HG03045 (cell line): ENCODE data around the gene SIRPB1.
"Not testable (repeated sequence)": the region's sequence is repeated elsewhere in the genome, so short reads cannot be mapped to it uniquely, and the experiment has no call there.

Source experiments
- ATAC-seq: cut with Tn5 transposase; IDR thresholded peaks from one replicate; pipeline ENCODE4 v1.9.1; 2021; ENCODE audit warnings: mild to moderate bottlenecking, moderate library complexity; ENCODE audit not compliant: unreplicated experiment

Gene SIRPB1

DNA sequence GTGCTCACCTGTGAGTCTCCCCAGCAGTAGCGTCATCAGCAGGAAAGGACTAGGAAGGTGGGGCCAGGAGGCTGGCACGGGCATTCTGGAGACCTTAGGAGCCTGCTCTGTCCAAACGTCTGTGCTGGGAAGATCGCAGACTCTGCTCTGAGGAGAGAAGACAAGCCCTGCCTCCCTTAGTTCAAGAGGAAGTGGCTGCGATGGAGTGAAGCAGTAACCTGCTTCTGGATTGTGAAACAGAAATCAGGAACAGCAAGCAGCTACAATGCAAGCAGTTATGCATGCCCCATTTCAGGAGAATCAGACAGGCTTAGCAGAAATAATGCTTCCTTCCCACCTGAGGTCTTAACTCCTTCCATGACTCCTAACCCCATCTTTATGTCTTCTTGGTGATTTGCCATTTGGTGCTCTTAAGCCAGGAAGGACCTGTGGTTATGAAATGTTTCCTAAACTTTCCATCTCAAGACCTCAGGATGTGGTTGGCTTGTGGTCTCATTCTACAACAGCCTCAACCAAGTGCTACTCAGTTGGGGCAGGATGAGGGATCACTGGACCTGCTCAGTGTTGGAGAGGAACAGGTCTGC, at the start of gene SIRPB1:
TSS of gene SIRPB1 (minus strand) at position 149 of the 584 bp plus-strand sequence. CDS start at position 84, 65 bp downstream.
- ATAC-seq = no peak

DNA sequence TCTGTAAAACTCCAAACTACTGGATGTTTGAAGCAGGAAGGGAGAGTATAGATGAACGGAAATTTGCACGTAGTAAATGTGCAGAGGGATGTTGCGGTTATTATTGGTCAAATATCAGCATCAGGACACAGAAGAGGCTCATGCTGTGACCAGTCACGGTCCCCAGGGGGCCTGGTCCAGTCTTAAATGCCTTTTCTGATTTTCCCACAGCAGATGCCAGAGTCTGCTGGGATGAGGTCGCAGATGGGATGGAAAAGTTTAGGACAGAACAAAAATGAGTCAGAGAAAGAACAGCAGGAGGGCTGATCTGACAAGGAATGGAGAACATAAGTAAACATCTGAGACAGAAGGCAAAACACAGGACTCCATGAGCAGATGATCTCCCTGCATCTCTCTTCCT, 49.5 kb upstream of the SIRPB1 start:
- ATAC-seq = no peak

DNA sequence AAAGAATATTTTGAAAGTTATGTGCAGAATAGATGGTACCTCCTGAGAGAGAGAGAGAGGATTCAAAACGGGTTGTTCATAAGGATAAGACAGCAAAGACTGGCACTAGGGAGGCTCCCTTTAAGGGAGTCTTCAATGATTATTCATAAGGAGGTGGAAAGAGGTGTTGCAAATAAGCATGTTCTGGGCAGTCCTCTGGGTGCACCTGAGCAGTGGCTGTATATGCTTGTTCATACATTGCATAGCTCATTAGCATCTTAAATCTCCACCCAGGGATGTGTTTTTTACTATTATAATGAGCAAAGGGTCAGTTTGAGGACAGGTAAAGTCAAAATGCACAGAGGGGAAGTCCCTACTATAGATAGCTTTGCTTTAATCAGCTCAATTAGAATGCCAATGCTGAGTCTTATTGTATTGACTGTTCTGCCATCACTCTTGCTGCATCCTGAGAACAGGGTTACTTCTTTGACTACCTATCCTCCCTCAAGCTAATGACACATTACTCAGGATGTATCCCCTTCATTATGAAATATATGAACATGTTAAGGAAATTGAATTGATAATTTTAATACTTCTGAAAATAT, 47.8 kb upstream of the SIRPB1 start:
- no peak for ATAC-seq

DNA sequence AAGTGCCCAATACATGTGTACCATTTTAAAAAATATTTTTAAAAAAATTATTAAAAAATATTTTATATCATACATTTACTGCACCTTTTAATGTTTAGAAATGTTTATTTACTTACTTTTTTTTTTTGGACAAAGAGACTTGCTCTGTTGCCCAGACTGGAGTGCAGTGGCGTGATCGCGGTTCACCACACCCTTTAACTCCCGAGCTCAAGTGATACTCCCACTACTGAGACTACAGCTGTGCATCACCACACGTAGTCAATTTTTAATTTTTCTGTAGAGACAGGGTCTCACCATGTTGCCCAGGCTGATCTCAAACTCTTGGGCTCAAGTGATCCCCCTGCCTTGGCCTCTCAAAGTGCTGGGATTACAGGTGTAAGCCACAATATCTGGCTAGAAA, 47.0 kb upstream of the SIRPB1 start:
- ATAC-seq = no peak

DNA sequence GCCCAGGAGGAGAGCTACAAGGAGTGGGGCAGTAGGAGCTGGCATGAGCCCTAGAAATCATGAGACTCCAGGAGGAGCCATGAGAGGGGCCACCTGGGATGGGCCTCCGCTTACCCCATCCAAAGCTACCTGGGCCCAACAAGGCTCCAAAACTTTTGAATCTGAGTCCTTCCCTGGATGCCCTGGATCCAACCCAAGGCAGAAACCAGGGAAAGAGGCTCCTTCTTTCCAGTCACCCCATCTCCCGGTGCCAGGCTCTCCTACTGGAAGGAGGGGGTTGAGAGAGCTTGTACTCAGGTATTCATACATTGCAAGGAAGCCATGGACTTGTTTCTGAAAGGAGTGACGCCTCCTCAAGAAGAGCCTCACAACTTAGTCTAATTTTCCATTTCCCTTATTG, 45.5 kb upstream of the SIRPB1 start:
- ATAC-seq = no peak

DNA sequence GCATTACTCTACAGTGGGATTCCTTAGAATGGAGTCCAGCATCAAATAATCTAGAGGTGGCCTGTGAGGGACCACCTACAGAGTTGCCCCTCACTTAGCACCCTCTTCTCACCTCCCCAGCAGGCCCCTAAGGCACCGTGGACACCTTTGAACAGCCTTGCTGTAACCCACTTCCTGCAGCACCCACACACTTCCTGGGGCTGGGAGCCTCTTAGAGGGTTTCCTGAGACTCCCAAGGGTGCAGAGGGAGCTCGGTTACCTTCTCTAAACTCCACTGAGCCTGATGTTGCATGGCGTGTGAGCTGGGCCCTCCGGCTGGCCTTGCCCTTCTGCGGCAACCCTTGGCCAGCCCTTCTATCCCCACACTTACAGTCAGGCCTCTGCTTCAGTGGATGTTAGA, 45.1 kb upstream of the SIRPB1 start:
- ATAC-seq = no peak

DNA sequence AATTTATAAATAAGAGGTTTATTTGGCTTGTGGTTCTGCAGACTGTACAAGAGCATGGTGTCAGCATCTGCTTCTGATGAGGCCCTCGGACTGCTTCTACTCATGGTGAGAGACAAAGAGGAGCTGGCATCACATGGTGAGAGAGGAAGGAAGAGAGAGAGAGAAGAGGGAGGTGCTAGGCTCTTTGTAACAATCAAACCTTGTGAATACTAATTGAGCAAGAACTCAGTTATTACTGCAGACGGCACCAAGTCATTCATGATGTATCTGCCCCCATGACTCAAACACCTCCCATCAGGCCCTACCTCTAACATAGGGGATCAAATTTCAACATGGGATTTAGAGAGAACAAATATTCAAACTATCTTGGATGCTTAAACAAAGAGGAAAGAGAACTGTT, 44.1 kb upstream of the SIRPB1 start:
- ATAC-seq = no peak

DNA sequence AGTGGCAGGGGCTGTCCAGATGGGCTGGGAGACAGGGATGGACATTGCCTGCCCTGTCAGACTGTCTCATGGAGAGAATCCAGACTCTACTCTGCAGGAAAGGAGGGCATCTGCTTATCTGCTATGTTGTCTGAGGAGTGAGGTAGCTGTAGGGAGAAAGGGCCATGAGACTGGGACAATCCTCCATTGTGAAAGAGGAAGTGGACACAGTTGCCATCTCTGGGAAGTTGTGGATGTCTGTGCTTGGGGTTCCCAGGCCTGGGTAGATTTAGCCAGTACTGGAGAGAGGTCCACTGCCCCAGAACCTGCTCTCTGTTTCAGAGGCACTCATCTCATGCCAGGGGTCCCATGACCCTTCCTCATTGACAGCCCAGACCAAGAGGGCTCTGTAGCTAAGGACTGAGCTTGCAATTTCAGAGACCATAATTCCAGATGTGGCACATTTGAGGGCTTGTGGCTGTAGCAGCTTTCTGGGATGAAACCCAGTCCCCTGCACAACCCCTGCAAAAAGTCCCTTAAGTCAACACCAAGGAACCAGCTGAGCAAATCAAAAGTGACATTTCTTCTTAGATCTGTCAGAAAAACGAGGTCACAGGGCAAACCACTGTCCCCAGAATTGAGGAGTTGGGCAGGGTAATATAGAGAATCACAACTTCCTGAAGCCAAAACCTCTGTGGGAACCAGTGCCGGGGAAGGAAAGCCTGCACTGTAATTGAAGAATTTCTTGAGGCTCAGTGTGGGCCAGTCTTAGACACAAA, 41.9 kb upstream of the SIRPB1 start:
- no peak for ATAC-seq

DNA sequence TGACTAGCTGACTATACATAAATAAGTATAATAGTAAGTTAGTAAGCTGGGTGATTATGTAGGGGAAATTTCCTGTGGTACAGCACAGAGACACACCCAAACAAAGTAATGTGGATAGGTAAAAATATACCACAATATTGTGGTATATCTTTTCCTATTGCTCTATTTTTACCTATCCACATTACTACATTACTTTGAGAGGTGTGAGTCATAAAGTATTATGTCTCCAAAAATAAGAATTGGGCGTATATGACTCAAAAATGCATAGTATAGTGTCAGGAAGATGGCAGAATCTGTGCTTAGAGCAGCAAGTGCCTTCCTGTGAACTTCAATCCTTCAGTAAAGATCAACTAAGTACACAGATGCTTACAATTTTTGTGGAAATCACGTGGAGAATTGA, 40.4 kb upstream of the SIRPB1 start:
- no peak for ATAC-seq

DNA sequence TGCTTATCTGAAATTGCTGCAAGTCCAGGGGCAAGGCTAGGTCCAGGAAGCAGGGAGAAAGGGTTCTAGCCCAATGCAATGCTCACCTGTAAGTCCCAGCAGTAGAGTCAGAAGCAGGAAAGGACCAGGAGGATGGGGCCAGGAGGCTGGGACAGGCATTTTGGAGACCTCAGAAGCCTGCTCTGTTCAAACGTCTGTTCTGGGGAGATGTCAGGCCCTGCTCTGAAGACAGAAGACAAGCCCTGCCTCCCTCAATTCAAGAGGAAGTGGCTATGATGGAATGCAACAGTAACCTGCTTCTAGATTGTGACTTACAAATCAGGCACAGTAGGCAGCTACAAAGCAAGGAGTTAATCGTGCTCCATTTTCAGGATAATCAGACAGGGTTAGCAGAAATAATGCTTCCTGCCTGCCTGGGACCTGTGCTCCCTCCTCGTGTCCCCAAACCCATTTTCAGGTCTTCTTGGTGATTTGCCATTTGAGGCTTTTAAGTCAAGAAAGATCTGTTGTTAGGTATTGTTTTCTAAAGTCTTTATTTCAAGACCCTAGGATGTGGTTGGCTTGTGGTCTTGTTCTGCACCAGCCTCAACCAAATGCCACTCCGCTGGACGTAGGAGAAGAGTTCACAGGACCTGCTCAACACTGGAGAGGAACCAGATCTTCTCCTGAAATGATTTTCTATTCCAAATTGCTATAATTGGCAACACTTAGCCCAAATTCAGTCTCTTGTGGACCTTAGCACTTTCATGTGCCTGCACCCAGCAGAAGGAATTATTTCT, 37.9 kb upstream of the SIRPB1 start, which contains the start of gene SIRPG:
TSS of gene SIRPG (minus strand) at position 224 of the 779 bp plus-strand sequence. CDS start at position 159, 65 bp downstream.
- no peak for ATAC-seq

DNA sequence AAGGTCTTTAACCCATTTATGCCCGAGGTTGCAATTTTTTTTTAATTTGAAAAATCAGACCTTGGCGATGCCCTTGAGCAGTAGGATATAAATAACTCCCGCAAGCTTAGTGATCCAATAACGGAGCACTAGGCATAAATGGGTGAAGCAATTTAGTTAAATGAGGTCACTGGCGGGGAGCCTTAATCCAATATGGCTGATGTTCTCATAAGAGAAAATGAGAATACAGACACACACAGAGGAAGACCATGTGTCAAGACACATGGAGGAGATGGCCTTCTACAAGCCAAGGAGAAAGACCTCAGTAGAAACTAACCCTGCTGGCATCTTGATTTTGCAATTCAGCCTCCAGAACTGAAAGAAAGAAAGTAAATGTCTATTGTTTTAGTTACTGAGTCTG, 37.0 kb upstream of the SIRPB1 start:
- no peak for ATAC-seq

DNA sequence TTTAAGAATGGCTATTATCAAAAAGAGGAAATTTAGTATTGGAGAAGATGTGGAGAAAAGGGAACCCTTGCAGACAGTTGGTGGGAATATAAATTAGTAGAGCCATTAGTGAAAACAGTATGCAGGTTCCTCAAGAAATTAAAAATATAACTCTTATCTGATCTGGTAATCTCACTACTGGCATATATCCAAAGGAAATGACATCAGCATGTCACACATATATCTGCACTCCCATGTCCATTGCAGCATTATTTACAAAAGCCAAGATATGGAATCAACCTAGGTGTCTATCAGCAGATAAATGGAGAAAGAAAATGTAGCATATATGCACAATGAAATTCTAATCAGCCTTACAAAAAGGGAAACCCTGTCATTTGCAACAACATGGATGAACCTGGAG, 35.2 kb upstream of the SIRPB1 start:
- no peak for ATAC-seq

DNA sequence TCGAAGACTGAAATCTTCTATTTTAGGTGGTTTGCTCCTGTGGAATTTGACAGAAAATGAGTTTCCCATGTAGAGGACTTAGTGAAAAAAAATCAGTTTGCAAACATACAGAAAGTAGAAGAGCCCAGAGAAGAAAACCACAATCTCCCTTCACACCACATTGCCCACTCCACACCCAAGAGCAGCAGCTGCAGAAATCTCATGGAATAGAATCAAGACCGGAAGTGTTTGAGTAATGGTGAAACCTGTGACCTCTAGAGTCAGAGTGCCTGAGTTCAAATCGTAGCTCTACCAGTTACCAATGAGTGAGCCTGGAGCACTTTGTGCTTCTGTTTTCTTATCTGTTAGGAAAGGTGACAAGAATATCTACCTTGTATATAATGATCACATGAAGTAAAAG, 33.2 kb upstream of the SIRPB1 start:
- ATAC-seq = no peak

DNA sequence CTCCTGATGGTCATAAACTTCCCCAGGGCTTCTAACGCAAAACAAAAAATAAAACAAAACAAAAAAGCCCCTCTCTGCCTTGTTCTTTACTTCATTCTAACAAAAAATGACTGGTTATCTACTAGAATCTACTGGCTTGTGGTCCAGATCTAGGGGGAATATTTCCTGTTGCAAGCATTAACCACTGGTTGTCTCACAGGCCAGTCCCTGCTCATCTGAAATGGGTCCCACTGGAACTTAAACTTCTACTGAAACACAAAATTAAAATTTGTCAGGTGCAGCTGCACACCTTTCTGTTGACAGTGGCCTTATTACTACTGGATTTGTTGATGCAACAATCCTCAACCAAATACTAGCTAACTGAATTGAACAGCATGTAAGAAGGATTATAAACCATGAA, 32.3 kb upstream of the SIRPB1 start:
- no peak for ATAC-seq

DNA sequence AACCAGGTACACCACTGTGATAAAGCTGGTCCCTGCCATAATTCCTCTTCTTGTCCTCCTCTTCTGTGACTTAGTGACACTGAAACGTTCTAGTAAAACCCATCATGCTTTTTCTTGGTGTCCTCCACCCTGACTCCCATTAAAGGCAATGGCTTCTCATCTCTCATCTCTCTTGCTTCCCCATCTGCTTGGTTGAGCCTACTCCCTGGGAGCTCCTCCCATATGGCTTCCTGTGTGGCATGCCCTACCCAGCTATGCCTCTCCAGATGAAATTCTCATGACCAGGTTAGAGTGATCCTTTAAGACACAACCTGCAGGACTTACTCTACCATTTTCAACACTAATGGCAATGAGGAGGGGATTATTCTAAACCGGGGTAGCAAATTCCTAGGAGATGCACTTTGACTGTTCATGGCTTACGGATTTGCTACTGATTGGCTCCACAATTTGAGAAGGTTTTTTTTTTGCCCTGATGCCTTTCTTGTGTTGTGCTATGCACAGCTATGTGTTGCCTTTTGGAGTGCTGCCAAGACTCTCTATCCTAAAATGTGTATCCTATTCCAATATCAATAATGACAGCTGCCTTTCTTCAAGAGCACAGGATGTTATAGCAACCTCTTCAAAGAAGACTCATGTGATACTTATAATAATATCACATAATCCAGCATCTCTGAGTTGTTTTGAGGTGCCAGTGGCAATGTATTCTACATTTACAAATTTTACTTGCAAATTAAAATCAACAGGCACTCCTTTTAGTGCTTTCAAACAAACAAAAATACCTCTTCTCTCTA, 31.7 kb upstream of the SIRPB1 start:
- ATAC-seq = no peak

DNA sequence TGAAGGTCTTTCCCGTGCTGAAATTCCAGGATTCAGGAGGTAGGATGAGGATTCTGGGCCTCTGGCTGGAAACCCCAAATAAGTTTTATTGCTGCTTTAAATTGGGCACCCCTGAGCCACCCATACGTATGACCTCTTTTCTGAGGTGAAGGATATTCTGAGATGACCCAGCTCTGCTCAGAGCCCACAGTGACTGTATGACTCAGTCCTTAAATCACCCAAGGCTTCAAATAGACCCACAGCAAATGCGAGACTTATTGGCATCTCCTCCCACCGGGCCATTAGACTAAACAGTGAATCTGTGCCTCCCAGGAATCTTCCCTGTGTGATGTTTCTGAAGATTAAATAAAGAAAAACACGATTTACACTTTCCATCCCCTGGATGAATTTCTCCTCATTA, 28.3 kb upstream of the SIRPB1 start:
- no peak for ATAC-seq

DNA sequence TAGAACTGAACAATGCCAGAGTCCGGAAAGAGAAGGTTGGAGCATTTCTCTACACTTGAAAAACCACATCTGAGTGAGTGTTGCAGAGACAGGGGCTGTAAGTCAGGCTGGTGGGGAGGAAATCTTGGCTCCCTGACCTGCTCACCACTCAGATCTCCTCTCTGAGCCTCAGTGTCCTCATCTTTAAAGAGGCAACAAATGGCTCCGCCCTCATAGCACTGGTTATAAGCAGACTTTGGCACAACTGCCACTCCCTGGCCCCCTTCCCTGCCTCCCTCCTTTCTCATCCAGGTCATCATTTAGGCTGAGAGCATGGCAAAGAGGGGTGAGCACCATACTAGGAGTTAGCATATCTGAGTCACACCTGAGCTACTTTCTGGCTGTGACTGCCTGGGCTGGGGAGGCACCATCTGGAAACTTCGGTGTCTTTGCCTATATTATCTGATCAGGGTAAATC, 27.2 kb upstream of the SIRPB1 start:
- no peak for ATAC-seq

DNA sequence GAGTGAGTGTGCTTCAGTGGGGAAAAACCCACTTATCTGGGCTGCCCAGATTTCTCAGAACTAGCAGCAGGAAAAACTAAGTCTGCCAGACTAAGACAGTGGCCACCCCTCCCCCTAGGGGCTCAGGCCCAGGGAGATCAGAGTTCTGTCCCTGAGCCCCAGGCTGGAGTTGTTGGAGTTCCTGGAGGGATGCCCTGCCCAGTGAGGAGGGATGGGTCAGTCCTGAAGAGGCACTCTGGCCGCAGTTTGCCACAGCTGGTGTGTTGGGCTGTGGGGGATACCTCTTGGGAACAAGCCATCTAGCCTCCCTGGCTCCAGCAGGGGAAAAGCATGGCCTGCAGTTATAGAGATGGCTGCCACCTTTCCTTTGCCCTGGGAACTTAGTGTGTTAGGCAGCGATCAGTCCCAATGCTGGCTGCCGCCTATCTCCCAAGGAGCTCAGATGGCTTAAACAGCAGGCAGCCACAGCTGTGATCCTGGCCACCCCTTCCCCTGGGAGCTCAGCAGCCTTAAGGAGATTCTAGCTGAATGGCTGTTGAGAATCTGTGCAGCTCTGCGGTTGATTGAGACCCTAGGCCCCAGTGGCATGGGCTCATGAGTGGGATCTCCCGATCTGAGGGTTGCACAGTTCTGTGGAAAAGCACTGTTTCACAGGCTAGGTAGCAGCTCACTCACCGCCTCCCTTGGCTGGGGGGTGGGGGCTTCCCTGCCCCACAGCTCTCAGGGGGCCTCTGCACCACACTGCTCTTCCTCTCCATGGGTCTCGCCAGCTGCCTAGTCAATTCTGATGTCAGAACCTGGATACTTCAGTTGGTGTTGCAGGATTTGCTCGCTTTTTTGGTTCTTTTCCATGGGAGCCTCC, 24.5 kb upstream of the SIRPB1 start:
- no peak for ATAC-seq

DNA sequence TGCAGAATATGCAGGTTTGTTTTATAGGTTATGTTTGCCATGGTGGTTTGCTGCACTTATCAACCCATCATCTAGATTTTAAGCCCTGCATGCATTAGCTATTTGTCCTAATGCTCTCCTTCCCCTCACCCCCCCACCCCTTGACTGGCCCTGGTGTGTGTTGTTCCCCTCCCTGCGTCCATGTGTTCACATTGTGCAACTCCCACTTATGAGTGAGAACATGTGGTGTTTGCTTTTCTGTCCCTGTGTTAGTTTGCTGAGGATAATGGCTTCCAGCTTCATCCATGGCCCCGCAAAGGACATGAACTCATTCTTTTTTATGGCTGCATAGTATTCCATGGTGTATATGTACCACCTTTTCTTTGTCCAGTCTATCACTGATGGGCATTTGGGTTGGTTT, 18.8 kb upstream of the SIRPB1 start:
- not testable (repeated sequence) for ATAC-seq

DNA sequence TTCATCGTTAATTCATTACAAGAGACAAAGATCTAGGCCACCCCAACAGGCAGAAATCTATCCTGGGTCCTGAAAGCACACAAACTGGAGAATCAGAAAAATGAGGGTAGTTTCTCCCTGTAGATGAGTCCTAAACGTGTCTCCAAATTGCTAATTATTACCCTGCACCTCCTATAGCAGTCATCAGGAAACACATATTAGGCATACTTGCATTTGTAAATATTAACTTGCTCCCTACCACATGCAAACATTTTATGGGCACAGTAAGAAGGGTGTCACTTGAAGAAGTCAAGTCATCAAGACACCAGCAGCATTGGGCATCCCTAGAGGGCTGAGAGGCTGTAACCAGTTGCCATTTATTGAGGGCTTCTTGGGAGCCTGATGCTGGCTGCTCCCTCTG, 17.9 kb upstream of the SIRPB1 start:
- ATAC-seq = no peak
